Adrenal gland (tissue), 12 donors: ENCODE data around the gene BPIFB6. TPM values are rescaled to one million over a fixed set of nuclear protein-coding genes. Genes with fewer than 3 reads are reported as not detected.

Experiments
- DNase-seq, 7 donors: peaks; one replicate each; pipeline ENCODE4 v3.0.0-alpha.2; 2019 to 2020
- H3K27ac ChIP-seq, 5 donors: fragments of 200-600 bp; sonication (generic) in 4 of 5; 1 replicate in 3 of 5; 2 replicates in 2 of 5; pipeline versions ENCODE4 v1.5.1 to v1.8.0; 2016 to 2020; ENCODE audit warnings: mild to moderate bottlenecking in 1 of 5
- H3K27me3 ChIP-seq: fragments of 200-600 bp; 2 replicates; pipeline ENCODE4 v1.8.0; 2021
- H3K36me3 ChIP-seq, 2 donors: fragments of 200-600 bp; replicated peaks in 1 of 2; 1 replicate in 1 of 2; 2 replicates in 1 of 2; pipeline versions ENCODE4 v1.5.1 to v1.8.0; 2018 to 2022
- H3K4me1 ChIP-seq, 2 donors: fragments of 200-600 bp; replicated peaks in 1 of 2; 1 replicate in 1 of 2; 2 replicates in 1 of 2; pipeline versions ENCODE4 v1.5.1 to v1.8.0; 2018 to 2021
- H3K4me3 ChIP-seq, 4 donors: fragments of 200-600 bp; sonication (generic) in 3 of 4; one replicate each; pipeline ENCODE4 v1.5.1; 2016 to 2018
- H3K9me3 ChIP-seq, 3 donors: fragments of 200-600 bp; sonication (generic) in 1 of 3; replicated peaks in 1 of 3; 1 replicate in 2 of 3; 2 replicates in 1 of 3; pipeline versions ENCODE4 v1.5.1 to v1.8.0; 2016 to 2021
- CTCF ChIP-seq, 6 experiments: fragments of 450-650 bp in 4 of 6; fragments of 200-600 bp in 2 of 6; sonication (generic) in 1 of 6; IDR thresholded peaks; 1 replicate in 5 of 6; 2 replicates in 1 of 6; pipeline versions ENCODE4 v1.5.1 to v1.8.0; 2016 to 2021; ENCODE audit warnings: antibody characterized with exemption in 6 of 6, mild to moderate bottlenecking in 2 of 6, moderate library complexity in 1 of 6
- POLR2A ChIP-seq, 2 donors: fragments of 450-650 bp; IDR thresholded peaks; one replicate each; pipeline ENCODE4 v1.6.1; 2017; ENCODE audit warnings: antibody characterized with exemption in 2 of 2, mild to moderate bottlenecking in 2 of 2, moderate library complexity in 1 of 2
- WGBS, 4 donors: extraction: QIAGEN DNeasy Blood & Tissue Kit in 2 of 4; methylation state at CpG; one replicate each; pipeline versions ENCODE4 v1.1.5 to v1.1.7; 2013 to 2017; 5-methylcytosine and 5-hydroxymethylcytosine counted together
- intact Hi-C, 2 donors: fragments of 100-400 bp; cut with DNase I; formaldehyde crosslinking; loops; one replicate each; pipeline versions ENCODE4 v1.14.1 to v1.15.0; 2022 to 2023
- polyA plus RNA-seq, 3 donors: library from polyadenylated mRNA; stranded (reverse); fragments of 200-250 nt in 2 of 3; fragments of 350-450 nt in 1 of 3; fragmentation: Illumina TruSeq in 1 of 3; extraction: RNeasy Lipid Tissue Mini Kit (QIAGEN cat#74804) in 1 of 3; gene quantifications; one replicate each; pipeline ENCODE4 v1.2.3, GENCODE V29; 2013 to 2014
- total RNA-seq, 9 donors: library from RNA; depleted of rRNA in 4 of 9; stranded (reverse); fragments of >200 nt in 4 of 9; fragments of 120-200 nt in 1 of 9; fragmentation: NEBNext Ultra II Directional in 1 of 9; extraction: Animal tissue kit (Norgen Biotek cat#: 25700) in 1 of 9; gene quantifications; one replicate each; pipeline versions ENCODE4 v1.1.0 to v1.2.4, GENCODE V29; 2013 to 2023
- donor health status: healthy with polysubstance abuse.
- donor health status: Bipolar disorder and iron deficiency.
- donor health status: DM: yes; HTN: yes; CAD: no.
- donor health status: DM: no; HTN: no; CAD: no.
- donor health status: DM: no; HTN: no; CAD: no.
- donor health status: DM: yes; HTN: yes; CAD: no.

BPIFB6 gene
- total and polyA plus RNA-seq, 12 donors: not detected

- DNase-seq: no peak
- H3K4me3 ChIP-seq: no peak overlapping the region
These were observed 47.3 kb upstream of the BPIFB6 start for GRCh38 chr20:32984196-32984595.

GRCh38 chr20:32984631-32985354 is 46.7 kb upstream of the BPIFB6 start:
- intact Hi-C loops: no loop called here
- H3K4me3 ChIP-seq: no peak overlapping the region
- no peaks in the 10 kb centered on the region for H3K36me3 ChIP-seq
- H3K4me1 ChIP-seq: no peaks in the 10 kb centered on the region
- no peaks in the 10 kb centered on the region for H3K9me3 ChIP-seq
- 71 to 85% (median 80%) methylated on average over 4 to 9 of the region's 9 CpGs for WGBS, 4 donors
- DNase-seq: no peak
- no peaks in the 10 kb centered on the region for H3K27me3 ChIP-seq
- TF ChIP-seq POLR2A (IDR thresholded peaks at IDR 0.05): no peak
- no peak for TF ChIP-seq CTCF (IDR thresholded peaks at IDR 0.05)
- H3K27ac ChIP-seq: no peak overlapping the region

More at GRCh38 chr20:32984196-32984595, 47.3 kb upstream of the BPIFB6 start:
- intact Hi-C loops: no loop called here
- no peaks in the 10 kb centered on the region for H3K4me1 ChIP-seq
- no peak for TF ChIP-seq CTCF (IDR thresholded peaks at IDR 0.05)
- TF ChIP-seq POLR2A (IDR thresholded peaks at IDR 0.05): no peak
- no peaks in the 10 kb centered on the region for H3K27me3 ChIP-seq
- no peaks in the 10 kb centered on the region for H3K9me3 ChIP-seq
- no peaks in the 10 kb centered on the region for H3K36me3 ChIP-seq
- 71 to 84% (median 74%) methylated on average over 6 to 7 of the region's 7 CpGs for WGBS, 4 donors
- no peak overlapping the region for H3K27ac ChIP-seq

GRCh38 chr20:32985596-32985995 is 45.9 kb upstream of the BPIFB6 start:
- H3K4me3 ChIP-seq: no peak overlapping the region
- H3K4me1 ChIP-seq: no peaks in the 10 kb centered on the region
- H3K36me3 ChIP-seq: no peaks in the 10 kb centered on the region
- H3K27ac ChIP-seq: no peak overlapping the region
- WGBS, 4 donors: 60 to 89% (median 88%) methylated on average over 3 to 6 of the region's 6 CpGs
- no peaks in the 10 kb centered on the region for H3K9me3 ChIP-seq
- intact Hi-C loops: no loop called here
- H3K27me3 ChIP-seq: no peaks in the 10 kb centered on the region
- DNase-seq: no peak
- TF ChIP-seq CTCF (IDR thresholded peaks at IDR 0.05): no peak
- TF ChIP-seq POLR2A (IDR thresholded peaks at IDR 0.05): no peak

GRCh38 chr20:32986331-32986966 is 45.0 kb upstream of the BPIFB6 start:
- H3K4me3 ChIP-seq: no peak overlapping the region
- intact Hi-C loops: no loop called here
- no peaks in the 10 kb centered on the region for H3K27me3 ChIP-seq
- H3K9me3 ChIP-seq: no peaks in the 10 kb centered on the region
- no peaks in the 10 kb centered on the region for H3K4me1 ChIP-seq
- H3K36me3 ChIP-seq: no peaks in the 10 kb centered on the region
- H3K27ac ChIP-seq: no peak overlapping the region
- TF ChIP-seq CTCF (IDR thresholded peaks at IDR 0.05) (no peak), POLR2A (IDR thresholded peaks at IDR 0.05) (no peak)
- 70 to 79% (median 75%) methylated on average over 11 to 18 of the region's 18 CpGs for WGBS, 4 donors
- DNase-seq: no peak
